IMR-90 (cell line): Measurements from ENCODE around the gene CALHM6. TPM values are rescaled to one million over a fixed set of nuclear protein-coding genes. Genes with fewer than 3 reads are reported as not detected.

ENCODE experiments used
- ATAC-seq: fragments of 200-7000 bp; cut with Tn5 transposase; 2 replicates; pipeline ENCODE4 v1.9.1; 2020; ENCODE audit warnings: low read depth, mild to moderate bottlenecking, moderate library complexity
- BruUV-seq: library from RNA; stranded (reverse); fragments of 400-500 nt; replicated peaks from 2 replicates; lab custom pipeline; 2021; lab: Mats Ljungman, UMichigan
- CTCF ChIA-PET: fragments of 300-600 bp; formaldehyde crosslinking; extraction: SDS; loops from one replicate; lab custom pipeline; 2021; ENCODE audit warnings: antibody characterized with exemption; lab: Yijun Ruan, JAX
- POLR2A ChIA-PET: fragments of 300-600 bp; sonication (Branson Sonifier 250); formaldehyde crosslinking; loops from one replicate; lab custom pipeline; 2022; ENCODE audit warnings: antibody characterized with exemption; ENCODE audit not compliant: unreplicated experiment; lab: Charles Lee
- DNase-seq: peaks from one replicate; pipeline ENCODE4 v3.0.0; 2013
- H2AFZ ChIP-seq: replicated peaks from 2 replicates; pipeline ENCODE3; 2013; ENCODE audit warnings: low read length, mild to moderate bottlenecking; ENCODE audit not compliant: poor library complexity
- H2AK5ac ChIP-seq: 2 replicates; pipeline ENCODE4 v1.6.1; 2013; ENCODE audit warnings: low read depth, low read length, inconsistent platforms
- H2AK9ac ChIP-seq: replicated peaks from 2 replicates; pipeline ENCODE3; 2013; ENCODE audit warnings: mild to moderate bottlenecking, low read depth, low read length, moderate library complexity; ENCODE audit not compliant: poor library complexity
- H2BK120ac ChIP-seq: 2 replicates; pipeline ENCODE4 v1.6.1; 2013; ENCODE audit warnings: low read depth, low read length, inconsistent platforms
- H2BK15ac ChIP-seq: 3 replicates; pipeline ENCODE4 v1.6.1; 2013; ENCODE audit warnings: low read depth, low read length, inconsistent platforms
- H2BK20ac ChIP-seq: 2 replicates; pipeline ENCODE4 v1.6.1; 2013; ENCODE audit warnings: low read depth, mild to moderate bottlenecking, inconsistent platforms, low read length, moderate library complexity
- H2BK5ac ChIP-seq: 2 replicates; pipeline ENCODE4 v1.6.1; 2013; ENCODE audit warnings: mild to moderate bottlenecking, low read depth, low read length, inconsistent platforms; ENCODE audit not compliant: poor library complexity, severe bottlenecking
- H3K14ac ChIP-seq: replicated peaks from 2 replicates; pipeline ENCODE4 v1.6.1; 2013; ENCODE audit warnings: low read depth, low read length, inconsistent platforms
- H3K18ac ChIP-seq: 2 replicates; pipeline ENCODE4 v1.6.1; 2013; ENCODE audit warnings: low read depth, low read length, control low read depth
- H3K23ac ChIP-seq: 2 replicates; pipeline ENCODE4 v1.6.1; 2013; ENCODE audit warnings: low read depth, low read length, inconsistent platforms
- H3K27ac ChIP-seq: 2 replicates; pipeline ENCODE4 v1.5.1; 2013; ENCODE audit warnings: mild to moderate bottlenecking, control low read depth, low read length; ENCODE audit not compliant: insufficient read depth
- H3K27me3 ChIP-seq: 2 replicates; pipeline ENCODE4 v1.6.1; 2013; ENCODE audit warnings: low read length; ENCODE audit not compliant: control insufficient read depth, insufficient read depth
- H3K36me3 ChIP-seq: 2 replicates; pipeline ENCODE4 v1.6.1; 2013; ENCODE audit warnings: low read length, mixed read lengths; ENCODE audit not compliant: control insufficient read depth, insufficient read depth
- H3K4ac ChIP-seq: 2 replicates; pipeline ENCODE4 v1.6.1; 2013; ENCODE audit warnings: low read depth, low read length, inconsistent platforms
- H3K4me1 ChIP-seq: 2 replicates; pipeline ENCODE4 v1.6.1; 2013; ENCODE audit warnings: low read length, mixed read lengths; ENCODE audit not compliant: control insufficient read depth, insufficient read depth
- H3K4me2 ChIP-seq: 2 replicates; pipeline ENCODE4 v1.6.1; 2013; ENCODE audit warnings: low read depth, mild to moderate bottlenecking, control low read depth, low read length, moderate library complexity
- H3K4me3 ChIP-seq: 2 replicates; pipeline ENCODE4 v1.5.1; 2013; ENCODE audit warnings: low read depth, mild to moderate bottlenecking, control low read depth, low read length, moderate library complexity; ENCODE audit not compliant: insufficient read depth
- H3K56ac ChIP-seq: 2 replicates; pipeline ENCODE4 v1.6.1; 2013; ENCODE audit warnings: low read length, inconsistent platforms; ENCODE audit not compliant: insufficient read depth; ENCODE audit errors: extremely low read depth
- H3K79me1 ChIP-seq, 2 experiments: 2 replicates each; pipeline ENCODE4 v1.6.1; 2013; ENCODE audit warnings: low read length in 2 of 2, inconsistent platforms in 1 of 2, low read depth in 1 of 2
- H3K9ac ChIP-seq: 2 replicates; pipeline ENCODE4 v1.6.1; 2013; ENCODE audit warnings: low read depth, low read length, control low read depth
- H3K9me1 ChIP-seq: 2 replicates; pipeline ENCODE4 v1.6.1; 2013; ENCODE audit warnings: low read length, inconsistent platforms; ENCODE audit not compliant: insufficient read depth
- H3K9me3 ChIP-seq: 2 replicates; pipeline ENCODE4 v1.6.1; 2013; ENCODE audit warnings: low read length; ENCODE audit not compliant: control insufficient read depth, insufficient read depth
- H4K20me1 ChIP-seq: 2 replicates; pipeline ENCODE4 v1.6.1; 2013; ENCODE audit warnings: low read length, inconsistent platforms; ENCODE audit not compliant: insufficient read depth
- H4K5ac ChIP-seq: 2 replicates; pipeline ENCODE4 v1.6.1; 2013; ENCODE audit warnings: mild to moderate bottlenecking, low read depth, low read length, control low read depth
- H4K8ac ChIP-seq, 2 experiments: 2 replicates each; pipeline ENCODE4 v1.6.1; 2013; ENCODE audit warnings: low read depth in 2 of 2, low read length in 2 of 2, control low read depth in 1 of 2, inconsistent platforms in 1 of 2
- H4K91ac ChIP-seq: 2 replicates; pipeline ENCODE4 v1.6.1; 2013; ENCODE audit warnings: low read depth, low read length, inconsistent platforms; ENCODE audit not compliant: insufficient read depth
- POLR2A ChIP-seq: IDR thresholded peaks from 2 replicates; pipeline ENCODE4 v1.6.1; 2012; ENCODE audit warnings: mild to moderate bottlenecking, low read depth, low read length
- WGBS, 2 experiments: methylation state at CpG; one replicate each; pipeline versions ENCODE4 v1.1.5 to v1.1.7; 2013; ENCODE audit warnings: missing lambda C conversion rate in 2 of 2; ENCODE audit not compliant: insufficient read length in 1 of 2; ENCODE audit errors: extremely low coverage in 2 of 2; 5-methylcytosine and 5-hydroxymethylcytosine counted together
- dilution Hi-C: fragments of 300-500 bp; cut with HindIII; formaldehyde crosslinking; loops from one replicate; pipeline ENCODE4 v1.14.3; 2018; ENCODE audit warnings: low sequenced_read_pairs; ENCODE audit not compliant: unreplicated experiment
- in situ Hi-C: fragments of 300-500 bp; cut with MboI; formaldehyde crosslinking; loops from 3 replicates; pipeline ENCODE4 v1.14.3; 2019; ENCODE audit warnings: low sequenced_read_pairs, inconsistent platforms, mixed read lengths
- intact Hi-C: fragments of 100-400 bp; cut with micrococcal nuclease; formaldehyde crosslinking; loops from 2 replicates; pipeline ENCODE4 v1.10.0; 2022
- polyA plus RNA-seq, 3 experiments: library from polyadenylated mRNA; depleted of rRNA; stranded (reverse); fragments of >200 nt; gene quantifications; 2 replicates each; pipeline ENCODE4 v1.2.3, GENCODE V29; 2012; ENCODE audit warnings: low replicate concordance in 1 of 3
- total RNA-seq: library from RNA; depleted of rRNA; stranded (reverse); fragments of >200 nt; gene quantifications from 2 replicates; pipeline ENCODE4 v1.2.3, GENCODE V29; 2012

The CALHM6 gene
- total and polyA plus RNA-seq, 2 of the 4 experiments (the other 2 are of a cell fraction) = 0.72 to 1.5 TPM

- WGBS, 2 experiments = no CpG with 5 or more reads among the region's 1 CpG
- in situ Hi-C loops = loop anchor here (25.0 kb wide), 1 partner anchor 152 kb away; the partner anchor contains the start of gene TSPYL1
- Histone ChIP-seq H4K5ac (no peak overlapping the region), H4K20me1 (no peaks in the 10 kb centered on the region), H2BK15ac (no peak overlapping the region), H3K27me3 (no peaks in the 10 kb centered on the region), H2AK5ac (no peak overlapping the region), H3K56ac (no peak overlapping the region), H3K4ac (no peak overlapping the region), H2AFZ (no peak overlapping the region), H3K18ac (no peak overlapping the region), H3K9me3 (no peaks in the 10 kb centered on the region), H3K4me2 (no peak overlapping the region), H3K27ac (no peak overlapping the region), H4K91ac (no peak overlapping the region), H3K23ac (peak overlapping the region; percentile 46), H4K8ac (no peak overlapping the region; a peak in 1 of 4 replicates), H3K79me1 (peaks cover 6 to 30% of the 10 kb centered on the region in 2 experiments; a peak in 3 of 4 replicates), H3K4me1 (peaks cover 6% of the 10 kb centered on the region; the same call in 1 of the 2 replicates), H2BK20ac (no peak overlapping the region), H2AK9ac (no peak overlapping the region), H3K4me3 (no peak overlapping the region), H2BK5ac (peak overlapping the region; percentile 16), H3K14ac (no peak overlapping the region), H3K36me3 (peaks cover 14% of the 10 kb centered on the region), H3K9ac (no peak overlapping the region), H3K9me1 (peaks cover 11% of the 10 kb centered on the region), H2BK120ac (no peak overlapping the region)
- intact Hi-C loops = loop anchor here (5.0 kb wide), 1 partner anchor 152 kb away; no protein-coding TSS in a partner anchor
- dilution Hi-C loops = no loop called here
- ATAC-seq (peak; percentile 66), DNase-seq (peak; percentile 52)
- no TSS peak for BruUV-seq
- ChIA-PET CTCF (interaction anchor here (1.0 kb wide), 1 partner anchor 72 kb away, joined by 3 read pairs; no protein-coding TSS in a partner anchor), POLR2A (no interaction called here)
- TF ChIP-seq POLR2A = no peak
Observed at GRCh38 chr6:116439522-116440051, 21.6 kb upstream of the CALHM6 start.
